ENCODE data around the gene CCR9.

- TF ChIP-seq USF1 (IDR thresholded peaks at IDR 0.05), result no peak
- TF ChIP-seq TAF1 (IDR thresholded peaks at IDR 0.05; ENCODE audit: low read depth), result no peak
Measured at GRCh38 chr3:45896956-45897355, 10.6 kb downstream of the CCR9 start.
